Mesenchymal stem cell (in vitro differentiated cells and primary cell): Measurements from ENCODE around the gene OGFOD3.
A peak's percentile ranks its signal among the peaks of the same experiment; 100 is the strongest.

Experiments
- DNase-seq: peaks from one replicate; pipeline ENCODE4 v3.0.0-alpha.2; 2013
- H2AFZ ChIP-seq: one replicate; pipeline ENCODE4 v1.6.1; 2013; ENCODE audit warnings: low read depth, mild to moderate bottlenecking, control low read depth, inconsistent platforms, low read length, moderate library complexity
- H2AK5ac ChIP-seq: 2 replicates; pipeline ENCODE4 v1.6.1; 2013; ENCODE audit warnings: low read length, moderate library complexity, mild to moderate bottlenecking, inconsistent platforms; ENCODE audit not compliant: severe bottlenecking
- H2BK120ac ChIP-seq: one replicate; pipeline ENCODE4 v1.6.1; 2013; ENCODE audit warnings: low read depth, mild to moderate bottlenecking, inconsistent platforms, low read length, moderate library complexity
- H2BK12ac ChIP-seq, 2 experiments: one replicate each; pipeline ENCODE4 v1.6.1; 2013; ENCODE audit warnings: inconsistent platforms in 2 of 2, low read length in 2 of 2, mild to moderate bottlenecking in 2 of 2, moderate library complexity in 2 of 2, control low read depth in 1 of 2
- H2BK15ac ChIP-seq: one replicate; pipeline ENCODE4 v1.6.1; 2013; ENCODE audit warnings: mild to moderate bottlenecking, low read depth, inconsistent platforms; ENCODE audit not compliant: poor library complexity, severe bottlenecking
- H2BK5ac ChIP-seq: 2 replicates; pipeline ENCODE4 v1.6.1; 2013; ENCODE audit warnings: low read depth, mild to moderate bottlenecking, low read length, control low read depth, inconsistent platforms; ENCODE audit not compliant: poor library complexity, severe bottlenecking
- H3K14ac ChIP-seq, 2 experiments: one replicate each; pipeline ENCODE4 v1.6.1; 2013; ENCODE audit warnings: inconsistent platforms in 2 of 2, low read length in 2 of 2, control low read depth in 1 of 2, mild to moderate bottlenecking in 1 of 2, moderate library complexity in 1 of 2
- H3K18ac ChIP-seq, 2 experiments: one replicate each; pipeline ENCODE4 v1.6.1; 2013; ENCODE audit warnings: inconsistent platforms in 2 of 2, low read length in 2 of 2, control low read depth in 1 of 2, low read depth in 1 of 2, mild to moderate bottlenecking in 1 of 2
- H3K23ac ChIP-seq, 2 experiments: one replicate each; pipeline ENCODE4 v1.6.1; 2013; ENCODE audit warnings: inconsistent platforms in 2 of 2, low read length in 2 of 2, mild to moderate bottlenecking in 2 of 2, moderate library complexity in 2 of 2, control low read depth in 1 of 2
- H3K27ac ChIP-seq: 2 replicates; pipeline ENCODE4 v1.5.1; 2013; ENCODE audit warnings: mild to moderate bottlenecking, moderate library complexity, low read length, control low read depth, inconsistent platforms; ENCODE audit not compliant: poor library complexity, severe bottlenecking
- H3K27me3 ChIP-seq, 2 experiments: 2 replicates each; pipeline versions ENCODE4 v1.6.1 to v1.7.0; 2013; ENCODE audit warnings: low read length in 2 of 2, mild to moderate bottlenecking in 2 of 2, moderate library complexity in 2 of 2, control low read depth in 1 of 2, inconsistent platforms in 1 of 2; ENCODE audit not compliant: control insufficient read depth in 1 of 2, insufficient read depth in 1 of 2
- H3K36me3 ChIP-seq, 2 experiments: 2 replicates each; pipeline versions ENCODE4 v1.6.1 to v1.7.0; 2013; ENCODE audit warnings: low read length in 2 of 2, control low read depth in 1 of 2, inconsistent platforms in 1 of 2, low read depth in 1 of 2, mild to moderate bottlenecking in 1 of 2; ENCODE audit not compliant: insufficient read depth in 2 of 2, control insufficient read depth in 1 of 2
- H3K4ac ChIP-seq, 2 experiments: one replicate each; pipeline ENCODE4 v1.6.1; 2013; ENCODE audit warnings: inconsistent platforms in 2 of 2, low read length in 2 of 2, mild to moderate bottlenecking in 2 of 2, moderate library complexity in 2 of 2, control low read depth in 1 of 2, low read depth in 1 of 2
- H3K4me1 ChIP-seq: 2 replicates; pipeline ENCODE4 v1.6.1; 2013; ENCODE audit warnings: low read depth, low read length, control low read depth; ENCODE audit not compliant: control insufficient read depth, insufficient read depth
- H3K4me2 ChIP-seq: 2 replicates; pipeline ENCODE4 v1.6.1; 2013; ENCODE audit warnings: low read length, mild to moderate bottlenecking, inconsistent platforms; ENCODE audit not compliant: poor library complexity, severe bottlenecking
- H3K4me3 ChIP-seq, 2 experiments: 2 replicates each; pipeline versions ENCODE4 v1.5.1 to v1.7.0; 2013; ENCODE audit warnings: low read length in 2 of 2, mild to moderate bottlenecking in 2 of 2, control low read depth in 1 of 2, low read depth in 1 of 2; ENCODE audit not compliant: insufficient read depth in 1 of 2
- H3K79me1 ChIP-seq: replicated peaks from 2 replicates; pipeline ENCODE4 v1.6.1; 2013; ENCODE audit warnings: mild to moderate bottlenecking, control low read depth, low read length, inconsistent platforms; ENCODE audit not compliant: poor library complexity, severe bottlenecking
- H3K9ac ChIP-seq: 2 replicates; pipeline ENCODE4 v1.7.0; 2013; ENCODE audit warnings: mild to moderate bottlenecking, low read length, moderate library complexity
- H3K9me3 ChIP-seq: 2 replicates; pipeline ENCODE4 v1.7.0; 2013; ENCODE audit warnings: mild to moderate bottlenecking, low read length; ENCODE audit not compliant: control insufficient read depth
- H4K8ac ChIP-seq: one replicate; pipeline ENCODE4 v1.6.1; 2013; ENCODE audit warnings: inconsistent platforms, mild to moderate bottlenecking, low read length, moderate library complexity
- H4K91ac ChIP-seq: one replicate; pipeline ENCODE4 v1.6.1; 2013; ENCODE audit warnings: mild to moderate bottlenecking, low read length, inconsistent platforms
- WGBS: methylation state at CpG from one replicate; pipeline ENCODE4 v1.1.7; 2013; ENCODE audit warnings: mixed read lengths; 5-methylcytosine and 5-hydroxymethylcytosine counted together

The OGFOD3 gene

GRCh38 chr17:82403662-82404660 is 14.4 kb downstream of the OGFOD3 start:
- H3K14ac ChIP-seq = no peak overlapping the region
- peak overlapping the region; percentile 22 for H4K91ac ChIP-seq
- no peaks in the 10 kb centered on the region for H3K27me3 ChIP-seq
- H3K4me3 ChIP-seq = no peak overlapping the region
- no peak overlapping the region for H4K8ac ChIP-seq
- H3K4me2 ChIP-seq = no peak overlapping the region
- 98% methylated on average over 64 of the region's 67 CpGs for WGBS
- DNase-seq = no peak
- H2BK120ac ChIP-seq = no peak overlapping the region
- no peak overlapping the region for H2BK12ac ChIP-seq
- H3K9me3 ChIP-seq = no peaks in the 10 kb centered on the region
- peaks cover 29% of the 10 kb centered on the region in 2 experiments for H3K36me3 ChIP-seq
- H3K18ac ChIP-seq = no peak overlapping the region
- peaks cover 6% of the 10 kb centered on the region for H3K79me1 ChIP-seq
- H2BK15ac ChIP-seq = no peak overlapping the region
- no peak overlapping the region for H3K4ac ChIP-seq
- no peak overlapping the region for H3K9ac ChIP-seq
- peak overlapping the region; percentile 71 for H2AK5ac ChIP-seq
- peaks cover 60% of the 10 kb centered on the region for H3K4me1 ChIP-seq
- no peak overlapping the region for H3K27ac ChIP-seq
- H3K23ac ChIP-seq = no peak overlapping the region
- H2AFZ ChIP-seq = no peak overlapping the region
- no peak overlapping the region for H2BK5ac ChIP-seq

GRCh38 chr17:82402865-82403264 is 15.5 kb downstream of the OGFOD3 start:
- H3K4me2 ChIP-seq = peak overlapping the region; percentile 17
- no peak overlapping the region for H4K91ac ChIP-seq
- DNase-seq = no peak
- H3K79me1 ChIP-seq = peaks cover 5% of the 10 kb centered on the region
- H3K9me3 ChIP-seq = no peaks in the 10 kb centered on the region
- no peak overlapping the region for H3K9ac ChIP-seq
- H2BK120ac ChIP-seq = no peak overlapping the region
- H4K8ac ChIP-seq = no peak overlapping the region
- no peak overlapping the region for H3K18ac ChIP-seq
- no peaks in the 10 kb centered on the region for H3K27me3 ChIP-seq
- H3K14ac ChIP-seq = no peak overlapping the region
- H3K23ac ChIP-seq = no peak overlapping the region
- peak overlapping the region; percentile 67 for H3K27ac ChIP-seq
- 91% methylated on average over 7 of the region's 7 CpGs for WGBS
- H2AFZ ChIP-seq = no peak overlapping the region
- H3K36me3 ChIP-seq = peaks cover 25 to 29% of the 10 kb centered on the region in 2 experiments
- no peak overlapping the region for H2BK5ac ChIP-seq
- no peak overlapping the region for H2BK15ac ChIP-seq
- no peak overlapping the region for H3K4ac ChIP-seq
- no peak overlapping the region for H2BK12ac ChIP-seq
- no peak overlapping the region for H3K4me3 ChIP-seq
- no peak overlapping the region for H2AK5ac ChIP-seq
- H3K4me1 ChIP-seq = peaks cover 55% of the 10 kb centered on the region

GRCh38 chr17:82400830-82401229 is 17.6 kb downstream of the OGFOD3 start:
- H2BK5ac ChIP-seq = no peak overlapping the region
- no peak overlapping the region for H3K27ac ChIP-seq
- no peak overlapping the region for H2AK5ac ChIP-seq
- H4K91ac ChIP-seq = no peak overlapping the region
- no peak overlapping the region for H3K23ac ChIP-seq
- H3K9me3 ChIP-seq = no peaks in the 10 kb centered on the region
- no peak overlapping the region for H3K14ac ChIP-seq
- 99% methylated on average over 10 of the region's 19 CpGs for WGBS
- DNase-seq = no peak
- H2AFZ ChIP-seq = no peak overlapping the region
- H3K79me1 ChIP-seq = no peaks in the 10 kb centered on the region
- no peak overlapping the region for H2BK120ac ChIP-seq
- H3K4ac ChIP-seq = no peak overlapping the region
- no peak overlapping the region for H3K4me2 ChIP-seq
- H3K4me1 ChIP-seq = peaks cover 51% of the 10 kb centered on the region
- H2BK15ac ChIP-seq = no peak overlapping the region
- H3K9ac ChIP-seq = no peak overlapping the region
- no peak overlapping the region for H3K4me3 ChIP-seq
- H4K8ac ChIP-seq = no peak overlapping the region
- H3K27me3 ChIP-seq = no peaks in the 10 kb centered on the region
- peaks cover 22 to 30% of the 10 kb centered on the region in 2 experiments for H3K36me3 ChIP-seq
- no peak overlapping the region for H3K18ac ChIP-seq
- H2BK12ac ChIP-seq = no peak overlapping the region

GRCh38 chr17:82400206-82400605 is 18.2 kb downstream of the OGFOD3 start:
- Histone ChIP-seq H3K36me3 (peaks cover 22 to 30% of the 10 kb centered on the region in 2 experiments), H2BK12ac (no peak overlapping the region), H3K18ac (no peak overlapping the region)

More at GRCh38 chr17:82400206-82400605, 18.2 kb downstream of the OGFOD3 start:
- no peak overlapping the region for H2BK5ac ChIP-seq
- H3K27me3 ChIP-seq = no peaks in the 10 kb centered on the region
- no peak overlapping the region for H3K14ac ChIP-seq
- peak overlapping the region; percentile 65 for H3K9ac ChIP-seq
- H3K4me1 ChIP-seq = peaks cover 51% of the 10 kb centered on the region
- H2AFZ ChIP-seq = no peak overlapping the region
- no peak overlapping the region for H3K23ac ChIP-seq
- no peaks in the 10 kb centered on the region for H3K79me1 ChIP-seq
- no peak overlapping the region for H3K4ac ChIP-seq
- peak overlapping the region; percentile 7 for H3K27ac ChIP-seq
- H3K9me3 ChIP-seq = no peaks in the 10 kb centered on the region
- 93% methylated on average over 7 of the region's 7 CpGs for WGBS
- no peak overlapping the region for H4K8ac ChIP-seq
- no peak overlapping the region for H3K4me2 ChIP-seq
- H2BK15ac ChIP-seq = no peak overlapping the region
- H4K91ac ChIP-seq = no peak overlapping the region
- no peak overlapping the region for H2BK120ac ChIP-seq
- no peak for DNase-seq
- no peak overlapping the region for H2AK5ac ChIP-seq
- no peak overlapping the region for H3K4me3 ChIP-seq
